Hepatic stellate cell (primary cell): ENCODE data around the gene RMRP.
"Not testable (repeated sequence)": the region's sequence is repeated elsewhere in the genome, so short reads cannot be mapped to it uniquely, and the experiment has no call there.

Source experiments
- DNase-seq: peaks from one replicate; pipeline ENCODE4 v3.0.0; 2011; ENCODE audit warnings: low spot score

Gene RMRP

GRCh38 chr9:35641478-35641877 is 16.3 kb downstream of the RMRP start:
- not testable (repeated sequence) for DNase-seq

- not testable (repeated sequence) for DNase-seq
These were observed 17.4 kb downstream of the RMRP start for GRCh38 chr9:35640431-35640830.

- no peak for DNase-seq
These were observed 18.2 kb downstream of the RMRP start for GRCh38 chr9:35639631-35640030.

- DNase-seq: not testable (repeated sequence)
These were observed 18.6 kb downstream of the RMRP start for GRCh38 chr9:35639225-35639624.

- not testable (repeated sequence) for DNase-seq
These were observed 19.1 kb downstream of the RMRP start for GRCh38 chr9:35638751-35639150.

- DNase-seq: not testable (repeated sequence)
These were observed 20.3 kb downstream of the RMRP start for GRCh38 chr9:35637427-35637955.

GRCh38 chr9:35636877-35637246 is 21.0 kb downstream of the RMRP start:
- not testable (repeated sequence) for DNase-seq

- DNase-seq: no peak
These were observed 21.5 kb downstream of the RMRP start for GRCh38 chr9:35636135-35636876.

GRCh38 chr9:35635730-35636129 is 22.1 kb downstream of the RMRP start:
- DNase-seq: no peak

GRCh38 chr9:35629597-35629996 is 28.2 kb downstream of the RMRP start:
- no peak for DNase-seq

GRCh38 chr9:35628389-35628991 is 29.3 kb downstream of the RMRP start:
- DNase-seq: no peak

- no peak for DNase-seq
These were observed 30.2 kb downstream of the RMRP start for GRCh38 chr9:35627575-35627974.

- DNase-seq: peak; percentile 3
These were observed 38.0 kb downstream of the RMRP start for GRCh38 chr9:35619800-35620158.

- DNase-seq: no peak
These were observed 38.7 kb downstream of the RMRP start for GRCh38 chr9:35618854-35619799.

GRCh38 chr9:35618325-35618727 is 39.5 kb downstream of the RMRP start, which contains the start of gene CD72:
Gene CD72 (minus strand): TSS chr9:35618413. CDS start chr9:35618303, 110 bp downstream.
- no peak for DNase-seq

- DNase-seq: peak; percentile 5
These were observed 40.3 kb downstream of the RMRP start for GRCh38 chr9:35617548-35617947.

- peak; percentile 57 for DNase-seq
These were observed 40.9 kb downstream of the RMRP start for GRCh38 chr9:35616681-35617459.

GRCh38 chr9:35615981-35616680 is 41.7 kb downstream of the RMRP start:
- no peak for DNase-seq

- no peak for DNase-seq
These were observed 45.0 kb downstream of the RMRP start for GRCh38 chr9:35612843-35613242.

- DNase-seq: not testable (repeated sequence)
These were observed 45.8 kb downstream of the RMRP start for GRCh38 chr9:35612066-35612465.
